ENCODE data around the gene KCNK1.

The KCNK1 gene

DNA sequence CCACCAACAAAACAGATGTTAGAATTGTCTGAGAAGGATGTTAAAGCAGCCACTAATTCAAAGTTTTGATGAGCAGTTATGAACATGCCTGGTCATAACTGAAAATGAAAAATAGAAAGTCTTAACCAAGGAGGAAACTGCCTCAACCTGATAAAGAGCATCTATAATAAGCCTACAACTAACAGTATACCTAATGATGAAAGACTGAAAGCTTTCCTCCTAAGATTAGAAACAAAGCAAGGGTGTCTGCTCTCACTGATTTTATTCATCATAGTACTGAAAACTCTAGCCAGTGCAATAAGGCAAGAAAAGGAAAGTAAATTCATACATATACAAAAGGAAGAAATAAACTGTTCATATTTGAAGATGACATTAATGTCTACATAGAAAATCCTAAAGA lies 82.0 kb downstream of the KCNK1 start:
- DNase-seq: no peak

DNA sequence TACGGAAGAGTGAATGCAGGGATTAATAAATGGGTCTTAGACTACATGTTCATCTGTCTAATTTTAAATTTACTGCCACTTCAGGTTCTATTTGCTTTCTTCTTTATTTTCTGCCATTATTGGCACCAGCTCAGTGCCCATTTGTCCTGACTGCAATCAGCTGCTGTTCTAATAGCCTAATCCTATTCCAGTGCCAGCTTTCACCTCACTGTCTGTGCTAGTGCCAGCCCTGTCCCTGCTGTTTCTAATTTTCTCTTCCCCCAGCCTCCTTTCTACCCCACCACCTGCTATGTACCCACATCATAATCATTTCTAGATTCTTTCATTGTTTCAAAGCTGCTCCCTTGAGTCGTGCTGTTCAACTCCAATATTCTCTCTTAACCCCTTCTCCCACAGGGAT lies 86.4 kb downstream of the KCNK1 start:
- DNase-seq: no peak

DNA sequence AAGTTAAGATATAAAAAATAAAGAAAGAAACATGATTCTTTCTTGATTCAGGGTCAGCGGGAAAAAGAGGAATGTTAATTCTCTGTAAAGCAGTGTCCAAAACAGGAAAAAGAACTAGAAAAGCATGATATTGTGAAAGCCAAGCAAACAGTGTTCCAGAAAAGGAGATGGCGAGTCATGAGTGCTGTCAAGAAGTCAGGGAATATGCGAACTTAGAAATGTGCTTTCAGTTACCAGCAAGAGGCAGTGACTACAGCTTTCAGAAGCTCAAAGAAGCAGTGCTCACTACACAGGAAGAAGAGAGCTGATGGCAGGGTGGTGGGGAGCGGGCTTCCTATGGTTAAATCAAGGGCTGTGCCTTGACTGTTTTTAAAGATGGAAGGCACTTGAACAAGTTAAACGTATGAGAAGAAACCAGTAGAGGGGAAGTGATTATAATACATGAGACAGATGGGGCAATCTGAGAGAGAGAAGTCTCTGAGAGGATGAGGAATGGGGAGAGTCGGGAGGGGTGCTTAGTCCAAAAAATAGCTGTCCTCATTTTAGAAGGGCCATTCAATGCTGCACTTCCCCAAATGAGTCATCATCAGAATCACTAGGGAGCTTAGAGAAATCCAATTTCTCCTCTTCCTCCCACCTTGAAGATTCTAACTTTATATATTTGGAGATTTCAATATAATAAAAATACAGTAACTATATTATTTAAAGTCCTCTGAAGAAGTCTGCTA lies 90.4 kb downstream of the KCNK1 start:
- no peak for DNase-seq

DNA sequence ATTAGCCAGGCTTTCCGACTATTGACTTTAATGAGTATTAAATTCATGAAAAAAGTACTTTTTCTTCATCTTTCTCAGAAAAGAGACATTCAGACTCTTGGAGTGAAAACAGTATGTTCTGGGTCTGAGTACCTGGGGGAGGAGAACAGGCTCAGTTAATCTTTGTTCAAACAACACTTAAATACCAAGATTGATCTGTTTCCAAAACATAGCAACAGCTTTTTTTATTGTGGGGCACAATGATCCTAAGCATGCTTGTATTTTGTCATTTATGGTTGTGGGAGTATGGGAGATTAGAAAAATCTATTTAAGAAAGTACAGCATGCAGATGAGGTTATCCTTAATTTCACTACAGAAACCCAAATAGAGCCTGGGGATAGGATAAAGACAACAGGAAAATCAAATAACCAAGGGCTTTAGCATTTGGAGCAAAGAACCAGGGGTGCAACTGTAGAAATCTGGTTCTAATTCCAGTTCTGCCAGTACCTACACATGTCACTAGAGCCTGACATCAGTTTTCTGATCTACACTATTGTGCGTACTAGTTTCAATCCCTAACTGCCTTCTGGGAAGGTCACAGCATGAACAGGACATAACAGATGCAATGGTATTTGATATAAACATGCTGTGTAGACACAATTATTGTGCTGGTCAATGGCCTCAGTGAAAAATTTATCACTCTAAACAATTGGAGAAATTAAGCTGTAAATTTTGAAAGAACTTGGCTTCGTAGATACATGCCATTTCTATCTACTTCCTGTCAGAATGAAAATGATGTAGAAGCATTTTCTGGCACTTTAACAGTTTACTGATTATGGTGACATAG lies 91.2 kb downstream of the KCNK1 start:
- DNase-seq: peak in 1 of 51 donors; percentile 31

DNA sequence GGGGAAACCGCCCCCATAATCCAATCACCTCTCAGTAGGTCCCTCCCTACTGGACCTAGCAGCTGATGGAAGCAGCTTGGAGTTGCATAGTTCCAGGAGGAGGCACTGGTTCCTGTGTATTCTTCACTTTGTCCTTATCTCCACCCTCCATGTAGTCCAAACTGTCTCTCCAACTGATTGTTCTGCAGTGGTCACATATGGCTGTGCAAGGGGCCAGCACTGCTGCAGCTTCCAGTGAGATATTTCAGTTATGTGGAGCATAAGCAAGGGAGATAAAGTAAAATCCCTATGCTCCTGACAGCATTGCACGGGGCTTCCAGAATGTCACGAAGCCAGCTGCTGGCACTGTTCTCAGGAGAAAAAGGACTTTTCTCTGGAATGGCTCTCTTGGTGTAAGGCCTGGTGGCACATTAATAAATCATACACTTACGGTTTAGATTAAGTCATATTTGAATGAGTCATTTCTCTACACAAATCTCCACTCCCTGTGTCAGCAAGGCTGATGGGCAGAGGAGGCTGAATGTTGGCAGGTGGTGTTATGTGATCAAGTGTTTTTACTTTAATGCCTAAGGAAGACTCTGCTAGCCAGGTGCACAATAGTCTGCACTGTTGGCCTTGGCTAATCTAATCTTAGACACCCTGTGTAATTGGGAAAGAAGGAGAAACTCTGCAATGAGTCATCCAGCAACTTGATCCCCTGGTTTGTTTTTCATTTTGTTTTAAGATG lies 93.4 kb downstream of the KCNK1 start:
- peak in 1 of 51 donors; percentile 6 for DNase-seq

DNA sequence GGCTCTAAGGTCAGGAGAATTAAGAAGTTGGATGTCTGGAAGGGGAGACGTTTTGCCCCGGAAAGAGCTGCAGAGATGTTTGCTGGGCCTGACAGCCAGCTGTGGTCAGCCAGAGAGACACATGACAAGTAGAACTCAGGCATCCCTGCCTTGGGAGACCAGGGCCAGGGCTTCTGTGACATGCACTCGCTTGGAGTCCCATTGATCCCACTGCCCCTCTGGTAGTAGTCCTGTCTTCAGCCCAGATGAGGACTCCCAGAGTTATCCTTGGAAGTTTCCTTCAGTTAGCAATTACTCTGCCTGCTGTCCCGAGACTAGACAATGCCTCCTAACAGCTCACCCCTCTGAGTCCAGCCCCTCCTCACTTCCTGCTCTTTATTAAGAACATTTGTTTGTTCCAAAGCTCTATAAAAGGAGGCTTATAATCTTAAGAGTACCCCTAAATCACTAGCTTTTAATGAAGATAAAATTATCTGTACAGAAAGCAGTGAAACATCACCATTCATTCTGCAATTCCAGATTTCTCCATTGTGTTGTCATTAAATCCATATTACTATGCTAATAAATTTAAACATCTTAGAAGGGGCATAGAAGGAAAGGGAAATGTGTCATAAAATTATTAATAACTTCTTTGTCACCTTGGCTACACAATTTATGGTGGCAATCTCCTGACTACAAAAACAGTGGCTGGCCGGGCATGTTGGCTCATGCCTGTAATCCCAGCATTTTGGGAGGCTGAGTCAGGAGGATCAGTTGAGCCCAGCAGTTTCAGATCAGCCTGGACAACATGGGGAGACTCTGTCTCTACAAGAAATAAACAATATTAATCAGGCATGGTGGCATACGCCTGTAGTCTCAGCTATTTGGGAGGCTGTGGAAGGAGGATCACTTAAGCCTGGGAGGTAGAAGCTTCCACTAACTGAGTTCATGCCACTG lies 94.2 kb downstream of the KCNK1 start:
- DNase-seq: no peak

DNA sequence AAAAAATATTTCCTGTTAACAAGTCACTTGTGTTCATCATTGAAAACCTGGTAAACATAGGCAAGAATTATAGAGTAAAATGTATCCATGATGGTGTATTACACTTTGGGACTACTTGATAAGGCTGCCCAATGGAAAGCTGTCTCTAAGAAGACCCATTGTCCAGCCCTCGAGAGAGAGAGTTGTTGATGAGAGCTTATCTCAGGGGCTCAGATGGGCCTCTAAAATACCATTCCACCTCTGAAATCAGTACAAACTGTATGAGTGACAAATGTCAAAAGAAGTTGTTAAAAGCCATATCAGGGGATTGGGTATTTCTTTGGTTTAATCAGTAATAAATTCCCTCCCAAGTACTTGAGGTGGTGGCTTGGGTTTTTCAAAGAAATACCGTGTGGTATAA lies 96.1 kb downstream of the KCNK1 start:
- no peak for DNase-seq

DNA sequence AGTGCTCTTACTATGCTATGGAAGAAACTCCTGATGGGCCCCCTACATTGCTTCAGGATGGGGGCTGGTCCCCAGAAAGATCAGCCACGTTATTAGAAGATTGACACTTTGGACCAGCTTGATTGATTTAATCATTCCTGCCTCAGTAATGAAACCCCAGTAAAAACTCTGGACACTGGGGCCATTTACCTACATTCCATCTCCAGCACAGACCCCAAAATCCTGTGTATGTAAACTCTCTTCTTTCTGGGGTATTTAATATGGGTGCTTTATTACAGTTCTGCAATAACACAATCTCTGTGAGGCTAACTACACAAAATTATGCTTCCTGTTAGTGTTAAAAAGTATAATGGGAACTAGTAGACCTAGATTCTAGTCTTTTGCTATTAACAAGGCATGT lies 96.6 kb downstream of the KCNK1 start:
- DNase-seq: no peak

DNA sequence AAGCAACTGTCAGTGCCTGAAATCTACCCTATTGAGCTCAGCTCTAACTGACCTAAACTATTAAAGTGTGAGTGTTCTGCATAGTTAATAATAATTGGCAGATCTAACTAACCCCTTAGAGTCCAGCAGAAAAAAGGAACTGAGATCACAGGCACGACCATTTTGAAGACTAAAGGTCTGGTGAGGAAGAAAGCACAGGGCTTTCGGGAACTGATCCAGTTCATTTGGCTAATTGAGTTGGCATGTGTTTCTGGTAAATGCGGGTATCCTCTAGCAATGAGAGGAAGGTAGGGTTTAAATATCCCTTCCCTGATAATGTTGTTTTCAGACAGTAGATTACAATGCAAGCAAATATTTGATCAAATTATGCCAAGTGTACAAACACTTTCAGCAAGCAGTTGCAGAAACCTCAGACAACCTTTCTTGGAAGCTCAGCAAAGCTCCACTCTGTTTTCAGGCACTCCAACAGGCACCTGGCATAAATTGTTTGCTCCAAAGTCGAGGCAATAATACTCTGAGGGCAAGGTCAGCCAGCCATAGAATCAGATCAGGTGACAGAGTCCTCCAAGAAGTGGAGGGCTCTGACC lies 100.8 kb downstream of the KCNK1 start:
- DNase-seq: no peak

DNA sequence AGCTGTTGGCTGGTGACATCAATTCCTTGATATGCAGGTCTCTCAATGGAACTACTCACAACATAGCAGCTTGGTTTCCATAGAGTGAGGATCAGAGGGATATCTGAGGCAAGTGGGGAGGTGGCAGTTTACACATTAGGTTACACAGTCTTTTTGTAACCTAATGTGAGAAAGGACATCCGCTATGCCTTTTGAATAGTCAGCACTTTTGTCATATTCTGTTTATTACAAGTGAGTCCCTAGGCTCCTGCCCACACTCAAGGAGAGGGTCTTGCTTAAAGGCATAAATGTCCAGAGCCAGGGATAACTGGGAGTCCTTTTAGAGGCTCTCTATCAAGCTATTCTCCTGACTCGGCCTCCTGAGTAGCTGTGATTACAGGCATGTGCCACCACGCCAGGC lies 104.2 kb downstream of the KCNK1 start:
- DNase-seq: no peak

DNA sequence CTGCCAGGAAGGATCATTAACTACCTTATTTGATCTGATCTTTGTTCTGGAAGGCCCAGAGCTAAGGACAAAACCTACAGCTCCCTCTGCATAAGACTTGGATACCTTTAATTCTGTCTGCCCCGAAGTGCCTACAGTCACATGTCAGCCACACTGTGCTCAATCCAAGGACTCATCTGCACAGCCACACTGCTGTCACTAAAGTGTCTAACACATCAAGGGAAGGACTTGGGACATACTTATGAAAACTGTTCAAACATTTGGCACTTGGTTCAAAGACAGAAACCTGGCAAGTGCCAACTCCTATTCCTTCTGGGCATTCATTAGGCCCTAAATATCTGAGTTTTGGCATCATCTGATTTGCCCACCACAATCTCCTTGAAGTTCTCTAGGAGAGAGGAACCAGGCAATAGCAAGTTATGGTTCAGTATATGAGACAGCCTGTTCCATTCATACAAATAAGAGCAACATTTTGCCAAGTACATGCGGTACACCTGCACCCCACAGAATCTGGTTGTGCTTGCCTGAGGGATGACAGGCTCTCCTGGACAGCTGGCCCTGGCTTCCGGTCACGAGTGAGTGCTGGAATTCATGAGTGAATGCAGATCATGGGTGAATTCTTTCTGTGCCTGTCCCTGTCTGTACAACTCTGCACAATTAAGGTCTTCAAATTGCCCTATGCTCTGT lies 105.9 kb downstream of the KCNK1 start:
- no peak for DNase-seq

DNA sequence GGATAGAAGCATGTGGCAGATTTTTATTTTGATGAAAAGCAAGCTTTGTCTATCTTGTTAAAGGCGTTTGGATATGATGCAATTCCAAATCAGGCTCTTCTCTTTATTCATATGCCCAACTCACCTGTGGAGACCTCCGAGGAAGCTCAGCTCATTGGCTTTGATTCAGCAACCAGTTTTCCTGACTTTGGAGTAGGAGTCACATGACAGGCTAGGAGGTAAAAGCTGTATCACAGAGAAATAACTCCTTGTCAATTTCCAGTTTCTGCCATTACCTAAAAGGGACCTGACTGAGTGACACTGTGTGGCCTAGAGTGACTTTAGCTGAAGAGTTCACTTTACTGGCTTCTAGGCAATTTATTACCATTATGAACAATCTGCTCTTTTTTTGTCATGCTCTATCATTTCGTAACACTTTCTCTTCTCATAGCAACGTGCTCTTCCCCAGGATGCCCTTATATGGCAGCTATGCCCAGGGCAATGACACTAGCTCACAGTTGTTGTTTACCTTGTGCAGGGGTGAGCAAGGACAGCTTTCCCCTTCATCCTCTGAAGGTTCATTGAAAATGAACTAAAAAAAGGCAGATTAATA lies 107.2 kb downstream of the KCNK1 start:
- no peak for DNase-seq
